CD4-positive, alpha-beta memory T cell (primary cell): ENCODE data around the gene CLCNKA. TPM values are rescaled to one million over a fixed set of nuclear protein-coding genes. Genes with fewer than 3 reads are reported as not detected.

Experiments
- CTCF ChIA-PET: fragments of 350-600 bp; sonication (Branson Sonifier 250); formaldehyde crosslinking; loops from one replicate; lab custom pipeline; 2021; ENCODE audit warnings: inconsistent platforms; ENCODE audit not compliant: partially characterized antibody; lab: Charles Lee
- POLR2A ChIA-PET: fragments of 350-600 bp; sonication (Branson Sonifier 250); formaldehyde crosslinking; loops from one replicate; lab custom pipeline; 2021; ENCODE audit not compliant: partially characterized antibody; lab: Charles Lee
- DNase-seq, 5 donors: peaks; one replicate each; pipeline versions ENCODE4 v3.0.0 to v3.0.0-alpha.2; 2020 to 2022; ENCODE audit warnings: mixed read lengths in 1 of 5
- H3K27ac ChIP-seq: one replicate; pipeline ENCODE4 v1.7.0; 2013; ENCODE audit warnings: low read depth, low read length
- H3K27me3 ChIP-seq: 2 replicates; pipeline ENCODE4 v1.7.0; 2013; ENCODE audit warnings: mild to moderate bottlenecking, low read length, moderate library complexity; ENCODE audit not compliant: insufficient read depth
- H3K36me3 ChIP-seq: 2 replicates; pipeline ENCODE4 v1.7.0; 2013; ENCODE audit warnings: mild to moderate bottlenecking, low read length, moderate library complexity; ENCODE audit not compliant: insufficient read depth
- H3K4me1 ChIP-seq: 2 replicates; pipeline ENCODE4 v1.7.0; 2013; ENCODE audit warnings: mild to moderate bottlenecking, low read length, moderate library complexity; ENCODE audit not compliant: insufficient read depth
- H3K4me3 ChIP-seq, 2 donors: one replicate each; pipeline ENCODE4 v1.7.0; 2013; ENCODE audit warnings: low read length in 2 of 2, mild to moderate bottlenecking in 1 of 2
- H3K9me3 ChIP-seq, 2 donors: one replicate each; pipeline ENCODE4 v1.7.0; 2013; ENCODE audit warnings: low read length in 2 of 2, control low read depth in 1 of 2; ENCODE audit not compliant: control insufficient read depth in 1 of 2
- H3K27ac Mint-ChIP-seq, 7 donors: one replicate each; pipeline ENCODE4 v1.8.0; 2020 to 2021; ENCODE audit warnings: mixed read lengths in 7 of 7, mild to moderate bottlenecking in 6 of 7, inconsistent platforms in 3 of 7, moderate library complexity in 3 of 7
- H3K27me3 Mint-ChIP-seq, 2 donors: one replicate each; pipeline ENCODE4 v1.8.0; 2020 to 2021; ENCODE audit warnings: mixed read lengths in 2 of 2
- H3K36me3 Mint-ChIP-seq, 2 donors: one replicate each; pipeline ENCODE4 v1.8.0; 2020 to 2021; ENCODE audit warnings: mixed read lengths in 2 of 2, inconsistent platforms in 1 of 2, mild to moderate bottlenecking in 1 of 2
- H3K4me1 Mint-ChIP-seq, 4 donors: one replicate each; pipeline ENCODE4 v1.8.0; 2020 to 2021; ENCODE audit warnings: mixed read lengths in 4 of 4, mild to moderate bottlenecking in 1 of 4
- H3K4me3 Mint-ChIP-seq, 8 donors: one replicate each; pipeline ENCODE4 v1.8.0; 2020 to 2021; ENCODE audit warnings: mixed read lengths in 8 of 8, mild to moderate bottlenecking in 7 of 8, moderate library complexity in 6 of 8, inconsistent platforms in 3 of 8
- H3K9me3 Mint-ChIP-seq, 8 donors: one replicate each; pipeline ENCODE4 v1.8.0; 2020 to 2021; ENCODE audit warnings: mixed read lengths in 8 of 8, mild to moderate bottlenecking in 5 of 8, inconsistent platforms in 3 of 8, moderate library complexity in 1 of 8
- intact Hi-C: fragments of 100-400 bp; cut with micrococcal nuclease; formaldehyde crosslinking; loops from one replicate; pipeline ENCODE4 v1.15.1; 2023
- polyA plus RNA-seq, 2 donors: library from polyadenylated mRNA; unstranded; fragments of 300-500 nt; fragmentation: Illumina TruSeq; gene quantifications; one replicate each; pipeline ENCODE4 v1.2.3, GENCODE V29; 2021
- total RNA-seq, 2 experiments: library from RNA; stranded (reverse); gene quantifications; one replicate each; pipeline ENCODE4 v1.2.3, GENCODE V29; 2021

The CLCNKA gene
- total RNA-seq, result not detected
- polyA plus RNA-seq, result not detected

GRCh38 chr1:16021681-16022080 is at the start of gene CLCNKA:
TSS of gene CLCNKA (plus strand) at chr1:16022036. CDS start at chr1:16022620, 584 bp downstream.
- no peaks in the 10 kb centered on the region for H3K4me1 ChIP-seq
- Mint-ChIP-seq H3K27me3 (peaks cover 3 to 8% of the 10 kb centered on the region in 2 donors), H3K4me3 (no peak within 1 kb of the TSS), H3K27ac (no peak within 1 kb of the TSS), H3K4me1 (no peaks in the 10 kb centered on the region), H3K36me3 (no peaks in the 10 kb centered on the region), H3K9me3 (no peaks in the 10 kb centered on the region)
- no peaks in the 10 kb centered on the region for H3K27me3 ChIP-seq
- no peak within 1 kb of the TSS for H3K4me3 ChIP-seq
- peak in 1 of 5 donors; percentile 16 for DNase-seq
- no peaks in the 10 kb centered on the region for H3K9me3 ChIP-seq
- ChIA-PET CTCF (no interaction called here), POLR2A (no interaction called here)
- no peaks in the 10 kb centered on the region for H3K36me3 ChIP-seq
- intact Hi-C loops, result no loop called here
- no peak within 1 kb of the TSS for H3K27ac ChIP-seq

- Histone ChIP-seq H3K4me3 (no peak overlapping the region), H3K4me1 (peaks cover 31% of the 10 kb centered on the region), H3K36me3 (peaks cover 28% of the 10 kb centered on the region), H3K27ac (no peak overlapping the region), H3K9me3 (no peaks in the 10 kb centered on the region), H3K27me3 (no peaks in the 10 kb centered on the region)
- H3K4me1 Mint-ChIP-seq, result peaks cover 33 to 54% (median 44%) of the 10 kb centered on the region in 4 donors
- peaks cover 35 to 49% of the 10 kb centered on the region in 2 donors for H3K36me3 Mint-ChIP-seq
- no peak overlapping the region for H3K27ac Mint-ChIP-seq
- H3K27me3 Mint-ChIP-seq, result no peaks in the 10 kb centered on the region
- H3K4me3 Mint-ChIP-seq, result no peak overlapping the region
- ChIA-PET CTCF (interaction anchor here (1.4 kb wide), 1 partner anchor 157 kb away, joined by 3 read pairs; no protein-coding TSS in a partner anchor), POLR2A (interaction anchor here (1.4 kb wide), 1 partner anchor 138 kb away, joined by 4 read pairs; no protein-coding TSS in a partner anchor)
- H3K9me3 Mint-ChIP-seq, result peaks cover 0 to 2% (median 0%) of the 10 kb centered on the region in 8 donors
- no peak for DNase-seq
- intact Hi-C loops, result loop anchor here (10.0 kb wide), 2 partner anchors 392 to 448 kb away; partner anchors contain the start of genes CASP9, DNAJC16 and SZRD1
Measured at GRCh38 chr1:15972409-15972808, 49.4 kb upstream of the CLCNKA start.

- ChIA-PET CTCF (interaction anchor here (0.6 to 1.4 kb wide), 3 partner anchors 14 to 183 kb away, joined by 3 read pairs; no protein-coding TSS in a partner anchor), POLR2A (interaction anchor here (1.3 to 1.4 kb wide), 2 partner anchors 23 to 140 kb away, joined by 3 to 4 read pairs; no protein-coding TSS in a partner anchor)
- peaks cover 22% of the 10 kb centered on the region for H3K36me3 ChIP-seq
- H3K4me3 ChIP-seq, result no peak overlapping the region
- H3K36me3 Mint-ChIP-seq, result peaks cover 29 to 43% of the 10 kb centered on the region in 2 donors
- DNase-seq, result no peak
- peaks cover 0 to 2% (median 0%) of the 10 kb centered on the region in 8 donors for H3K9me3 Mint-ChIP-seq
- H3K27me3 Mint-ChIP-seq, result no peaks in the 10 kb centered on the region
- no peaks in the 10 kb centered on the region for H3K27me3 ChIP-seq
- H3K27ac Mint-ChIP-seq, result peak overlapping the region in 3 of 7 donors; percentile 2 to 83 (median 34)
- H3K4me1 ChIP-seq, result peaks cover 25% of the 10 kb centered on the region
- H3K4me1 Mint-ChIP-seq, result peaks cover 24 to 43% (median 34%) of the 10 kb centered on the region in 4 donors
- intact Hi-C loops, result loop anchor here (10.0 kb wide), 2 partner anchors 391 to 449 kb away; partner anchors contain the start of genes CASP9, DNAJC16 and SZRD1
- H3K9me3 ChIP-seq, result no peaks in the 10 kb centered on the region
- H3K4me3 Mint-ChIP-seq, result peak overlapping the region in 7 of 8 donors; percentile 0 to 58 (median 21)
- H3K27ac ChIP-seq, result no peak overlapping the region
Measured at GRCh38 chr1:15973772-15974171, 48.1 kb upstream of the CLCNKA start.

- peaks cover 25 to 42% of the 10 kb centered on the region in 2 donors for H3K36me3 Mint-ChIP-seq
- H3K4me1 Mint-ChIP-seq, result peaks cover 24 to 43% (median 33%) of the 10 kb centered on the region in 4 donors
- peak overlapping the region; percentile 84 to 92 (median 88) for H3K4me3 Mint-ChIP-seq
- Histone ChIP-seq H3K9me3 (no peaks in the 10 kb centered on the region), H3K4me3 (peak overlapping the region; percentile 14 to 83), H3K4me1 (peaks cover 25% of the 10 kb centered on the region), H3K36me3 (peaks cover 14% of the 10 kb centered on the region), H3K27me3 (no peaks in the 10 kb centered on the region), H3K27ac (peak overlapping the region; percentile 70)
- H3K27me3 Mint-ChIP-seq, result no peaks in the 10 kb centered on the region
- no peak for DNase-seq
- POLR2A ChIA-PET, result interaction anchor here (0.6 to 2.7 kb wide), 9 partner anchors 11 to 377 kb away, joined by 3 to 26 read pairs (median 8); partner anchors contain the start of genes FBXO42 and SPEN
- peak overlapping the region in 6 of 7 donors; percentile 82 to 96 (median 90) for H3K27ac Mint-ChIP-seq
- H3K9me3 Mint-ChIP-seq, result peaks cover 0 to 2% (median 0%) of the 10 kb centered on the region in 8 donors
- CTCF ChIA-PET, result interaction anchor here (0.7 to 2.2 kb wide), 3 partner anchors 15 to 159 kb away, joined by 3 to 7 read pairs (median 3); no protein-coding TSS in a partner anchor
- intact Hi-C loops, result loop anchor here (10.0 kb wide), 2 partner anchors 390 to 450 kb away; partner anchors contain the start of genes CASP9, DNAJC16 and SZRD1
Measured at GRCh38 chr1:15974855-15975254, 47.0 kb upstream of the CLCNKA start.

GRCh38 chr1:15975358-15975804 is 46.5 kb upstream of the CLCNKA start:
- ChIA-PET CTCF (interaction anchor here (0.7 to 2.2 kb wide), 6 partner anchors 11 to 184 kb away, joined by 3 to 10 read pairs (median 6); no protein-coding TSS in a partner anchor), POLR2A (interaction anchor here (0.6 to 2.7 kb wide), 13 partner anchors 9 to 377 kb away, joined by 3 to 26 read pairs (median 4); partner anchors contain the start of genes FBXO42 and SPEN)
- Mint-ChIP-seq H3K27me3 (no peaks in the 10 kb centered on the region), H3K9me3 (peaks cover 0 to 2% (median 0%) of the 10 kb centered on the region in 8 donors), H3K4me3 (peak overlapping the region; percentile 84 to 92 (median 88)), H3K4me1 (peaks cover 24 to 43% (median 32%) of the 10 kb centered on the region in 4 donors), H3K36me3 (peaks cover 22 to 36% of the 10 kb centered on the region in 2 donors), H3K27ac (peak overlapping the region; percentile 82 to 96 (median 91))
- peaks cover 25% of the 10 kb centered on the region for H3K4me1 ChIP-seq
- intact Hi-C loops, result loop anchor here (10.0 kb wide), 2 partner anchors 389 to 451 kb away; partner anchors contain the start of genes CASP9, DNAJC16 and SZRD1
- H3K36me3 ChIP-seq, result peaks cover 13% of the 10 kb centered on the region
- H3K27me3 ChIP-seq, result no peaks in the 10 kb centered on the region
- H3K9me3 ChIP-seq, result no peaks in the 10 kb centered on the region
- peak in 1 of 5 donors; percentile 75 for DNase-seq
- H3K27ac ChIP-seq, result peak overlapping the region; percentile 70
- peak overlapping the region; percentile 14 to 83 for H3K4me3 ChIP-seq

GRCh38 chr1:15975805-15976680 is 45.8 kb upstream of the CLCNKA start, which contains the start of gene ZBTB17:
TSS of gene ZBTB17 (minus strand) at chr1:15976101. CDS start at chr1:15948495, 27,606 bp downstream.
- Histone ChIP-seq H3K4me3 (peak within 1 kb of the TSS; percentile 43 to 83), H3K9me3 (no peaks in the 10 kb centered on the region), H3K27me3 (no peaks in the 10 kb centered on the region), H3K27ac (peak within 1 kb of the TSS; percentile 70), H3K36me3 (peaks cover 13% of the 10 kb centered on the region), H3K4me1 (peaks cover 25% of the 10 kb centered on the region)
- H3K4me3 Mint-ChIP-seq, result peak within 1 kb of the TSS; percentile 87 to 97 (median 89)
- ChIA-PET POLR2A (interaction anchor here (0.7 to 2.7 kb wide), 12 partner anchors 10 to 376 kb away, joined by 3 to 26 read pairs (median 4); partner anchors contain the start of genes FBXO42 and SPEN), CTCF (interaction anchor here (0.9 to 2.2 kb wide), 9 partner anchors 10 to 185 kb away, joined by 3 to 10 read pairs (median 5); no protein-coding TSS in a partner anchor)
- peak within 1 kb of the TSS; percentile 88 to 96 (median 94) for H3K27ac Mint-ChIP-seq
- H3K36me3 Mint-ChIP-seq, result peaks cover 19 to 32% of the 10 kb centered on the region in 2 donors
- intact Hi-C loops, result loop anchor here (1.0 to 10.0 kb wide), 4 partner anchors 27 to 451 kb away; partner anchors contain the start of genes CASP9, DNAJC16 and SZRD1
- peaks cover 22 to 43% (median 32%) of the 10 kb centered on the region in 4 donors for H3K4me1 Mint-ChIP-seq
- no peaks in the 10 kb centered on the region for H3K27me3 Mint-ChIP-seq
- peak; percentile 94 to 96 (median 95) for DNase-seq
- H3K9me3 Mint-ChIP-seq, result peaks cover 0 to 2% (median 0%) of the 10 kb centered on the region in 8 donors
